Mesothelial cell of epicardium (in vitro differentiated cells): ENCODE results near the gene NCKAP5. TPM values are rescaled to one million over a fixed set of nuclear protein-coding genes. Genes with fewer than 3 reads are reported as not detected.

Experiments used
- DNase-seq, 2 experiments: peaks; one replicate each; pipeline ENCODE4 v3.0.0; 2021; ENCODE audit warnings: low spot score in 2 of 2; ENCODE audit not compliant: unreplicated experiment in 2 of 2
- H3K27ac Mint-ChIP-seq: 2 replicates; pipeline ENCODE4 v1.8.0; 2021; ENCODE audit warnings: mixed read lengths
- H3K27me3 Mint-ChIP-seq: 2 replicates; pipeline ENCODE4 v1.8.0; 2021; ENCODE audit warnings: low read depth, mixed read lengths
- H3K36me3 Mint-ChIP-seq: 2 replicates; pipeline ENCODE4 v1.8.0; 2021; ENCODE audit warnings: mixed read lengths
- H3K4me1 Mint-ChIP-seq: 2 replicates; pipeline ENCODE4 v1.8.0; 2021; ENCODE audit warnings: mixed read lengths
- H3K4me3 Mint-ChIP-seq: 2 replicates; pipeline ENCODE4 v1.8.0; 2021; ENCODE audit warnings: mild to moderate bottlenecking, moderate library complexity, mixed read lengths
- H3K9me3 Mint-ChIP-seq: 2 replicates; pipeline ENCODE4 v1.8.0; 2021; ENCODE audit warnings: mixed read lengths
- total RNA-seq: library from RNA; stranded (reverse); gene quantifications from 3 replicates; pipeline ENCODE4 v1.2.1, GENCODE V29; 2021
- TF ChIP-seq, protein P1 (sequence below): fragments of 200-600 bp; sonication (generic); IDR thresholded peaks from one replicate; pipeline ENCODE4 v1.5.0; 2021; ENCODE audit warnings: antibody characterized with exemption; ENCODE audit not compliant: unreplicated experiment

The NCKAP5 gene
- total RNA-seq, 1 donor from 2014 or later, result 2.1 TPM

DNA sequence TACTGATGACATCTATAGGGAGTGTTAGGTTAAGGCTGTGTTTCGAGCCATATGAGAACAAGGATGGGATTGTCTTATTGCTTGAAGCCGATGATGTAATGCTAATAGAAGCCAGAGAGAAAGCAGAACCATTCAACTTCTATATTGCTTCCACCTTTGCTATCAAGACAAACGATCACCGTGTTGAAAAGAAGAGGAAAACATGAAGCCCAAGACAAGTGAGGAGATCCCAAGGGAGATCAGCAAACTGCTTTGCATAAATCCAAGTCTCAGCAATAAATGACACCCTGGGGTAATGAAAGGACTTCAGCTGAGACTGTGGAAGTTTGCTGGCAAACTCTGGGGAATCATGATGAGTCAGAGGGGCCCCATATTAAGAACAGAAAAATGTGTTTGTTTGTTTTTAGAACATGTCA lies 206.2 kb downstream of the NCKAP5 start:
- H3K4me1 Mint-ChIP-seq, result peaks cover 4% of the 10 kb centered on the region
- peaks cover 30% of the 10 kb centered on the region for H3K27me3 Mint-ChIP-seq
- no peak overlapping the region for H3K27ac Mint-ChIP-seq
- no peaks in the 10 kb centered on the region for H3K9me3 Mint-ChIP-seq
- H3K36me3 Mint-ChIP-seq, result no peaks in the 10 kb centered on the region
- TF ChIP-seq, protein P1, sequence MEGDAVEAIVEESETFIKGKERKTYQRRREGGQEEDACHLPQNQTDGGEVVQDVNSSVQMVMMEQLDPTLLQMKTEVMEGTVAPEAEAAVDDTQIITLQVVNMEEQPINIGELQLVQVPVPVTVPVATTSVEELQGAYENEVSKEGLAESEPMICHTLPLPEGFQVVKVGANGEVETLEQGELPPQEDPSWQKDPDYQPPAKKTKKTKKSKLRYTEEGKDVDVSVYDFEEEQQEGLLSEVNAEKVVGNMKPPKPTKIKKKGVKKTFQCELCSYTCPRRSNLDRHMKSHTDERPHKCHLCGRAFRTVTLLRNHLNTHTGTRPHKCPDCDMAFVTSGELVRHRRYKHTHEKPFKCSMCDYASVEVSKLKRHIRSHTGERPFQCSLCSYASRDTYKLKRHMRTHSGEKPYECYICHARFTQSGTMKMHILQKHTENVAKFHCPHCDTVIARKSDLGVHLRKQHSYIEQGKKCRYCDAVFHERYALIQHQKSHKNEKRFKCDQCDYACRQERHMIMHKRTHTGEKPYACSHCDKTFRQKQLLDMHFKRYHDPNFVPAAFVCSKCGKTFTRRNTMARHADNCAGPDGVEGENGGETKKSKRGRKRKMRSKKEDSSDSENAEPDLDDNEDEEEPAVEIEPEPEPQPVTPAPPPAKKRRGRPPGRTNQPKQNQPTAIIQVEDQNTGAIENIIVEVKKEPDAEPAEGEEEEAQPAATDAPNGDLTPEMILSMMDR, result no peak
- H3K4me3 Mint-ChIP-seq, result no peak overlapping the region
- DNase-seq, result no peak

DNA sequence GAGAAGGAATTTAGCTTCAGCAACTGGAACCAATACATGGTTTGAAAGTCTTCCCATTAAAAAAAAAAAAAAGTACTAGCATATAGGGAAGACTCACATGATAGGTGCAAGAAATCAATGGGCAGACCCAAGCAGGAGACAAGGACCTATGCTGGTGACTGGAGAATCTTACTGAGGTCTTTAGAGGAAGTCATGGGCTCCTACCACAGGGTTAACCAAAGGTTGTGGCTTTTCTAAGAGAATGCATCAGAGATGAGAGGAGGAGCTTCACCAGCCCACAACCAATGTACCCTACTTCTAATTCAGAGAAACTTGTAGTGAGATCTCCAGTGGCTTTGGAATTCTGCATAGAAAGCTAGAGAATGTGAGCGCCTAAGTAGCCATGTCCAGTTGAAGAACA lies 207.4 kb downstream of the NCKAP5 start:
- H3K4me1 Mint-ChIP-seq, result peaks cover 4% of the 10 kb centered on the region
- TF ChIP-seq, protein P1, result no peak
- H3K27me3 Mint-ChIP-seq, result peaks cover 30% of the 10 kb centered on the region
- no peaks in the 10 kb centered on the region for H3K36me3 Mint-ChIP-seq
- no peaks in the 10 kb centered on the region for H3K9me3 Mint-ChIP-seq
- no peak overlapping the region for H3K27ac Mint-ChIP-seq
- H3K4me3 Mint-ChIP-seq, result no peak overlapping the region
- no peak for DNase-seq

DNA sequence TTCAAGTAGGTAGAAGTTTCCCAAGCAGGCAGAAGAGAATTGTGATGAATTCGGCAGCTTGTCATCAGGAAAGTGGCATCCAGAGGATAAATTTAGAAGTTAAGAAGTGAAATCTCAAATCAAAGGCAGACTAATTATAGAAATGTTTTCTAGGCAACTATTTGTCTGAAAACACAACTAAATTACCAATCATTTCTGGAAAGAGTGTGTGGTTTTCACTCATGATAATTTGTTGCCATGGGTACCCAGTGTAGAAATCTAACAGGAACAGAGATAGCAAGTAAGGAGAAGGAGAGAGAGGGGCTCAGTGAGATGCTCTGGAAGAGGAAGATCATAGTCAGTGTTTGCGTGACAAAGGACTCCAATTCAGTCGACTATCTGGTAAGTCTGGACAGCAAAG lies 208.1 kb downstream of the NCKAP5 start:
- no peak for DNase-seq
- Mint-ChIP-seq H3K4me3 (no peak overlapping the region), H3K4me1 (peaks cover 4% of the 10 kb centered on the region), H3K27me3 (peaks cover 30% of the 10 kb centered on the region), H3K27ac (no peak overlapping the region), H3K36me3 (no peaks in the 10 kb centered on the region), H3K9me3 (no peaks in the 10 kb centered on the region)
- TF ChIP-seq, protein P1, result no peak

DNA sequence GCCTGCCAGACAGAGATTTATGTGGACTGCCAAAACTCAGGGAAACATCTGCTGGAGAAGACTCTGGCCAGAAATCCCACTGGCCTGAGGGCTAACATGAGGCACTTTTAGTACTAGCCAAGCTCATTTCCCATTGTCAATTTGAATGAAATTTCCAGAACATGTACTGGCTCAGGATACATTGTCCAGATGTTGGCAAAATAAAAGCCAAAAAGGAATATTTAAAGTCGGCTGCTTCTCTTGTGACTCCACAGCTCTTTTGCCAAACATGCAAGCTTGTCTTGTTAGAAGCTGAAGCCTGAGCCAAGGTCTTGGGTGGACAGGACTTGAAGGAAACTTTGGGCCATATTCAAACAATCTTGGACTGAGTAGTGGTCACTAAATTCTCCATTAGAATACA lies 215.5 kb downstream of the NCKAP5 start:
- Mint-ChIP-seq H3K4me1 (no peaks in the 10 kb centered on the region), H3K27ac (no peak overlapping the region), H3K36me3 (no peaks in the 10 kb centered on the region), H3K27me3 (peaks cover 16% of the 10 kb centered on the region), H3K4me3 (no peak overlapping the region), H3K9me3 (no peaks in the 10 kb centered on the region)
- DNase-seq, result no peak
- TF ChIP-seq, protein P1, result no peak

DNA sequence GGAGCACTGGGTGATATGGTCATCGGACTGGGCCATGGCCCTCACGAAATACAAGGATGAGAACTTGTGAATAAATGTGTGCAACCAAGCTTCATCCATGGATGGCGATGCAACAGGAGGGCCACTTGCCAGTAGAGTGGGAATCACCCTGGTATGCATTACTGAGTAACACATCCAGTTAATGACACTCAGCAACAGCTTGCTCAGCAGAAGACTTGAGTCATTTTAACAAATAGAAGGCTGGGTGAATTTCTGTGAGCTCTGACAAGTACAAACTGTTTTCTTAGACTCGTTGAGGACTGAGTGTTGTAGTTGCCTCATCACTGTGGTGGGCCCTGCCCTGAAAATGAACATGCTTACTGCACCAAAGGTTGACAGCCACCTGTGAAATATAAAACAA lies 221.6 kb downstream of the NCKAP5 start:
- TF ChIP-seq, protein P1, result no peak
- Mint-ChIP-seq H3K27ac (no peak overlapping the region), H3K27me3 (peaks cover 14% of the 10 kb centered on the region), H3K4me3 (no peak overlapping the region), H3K4me1 (no peaks in the 10 kb centered on the region), H3K36me3 (no peaks in the 10 kb centered on the region), H3K9me3 (no peaks in the 10 kb centered on the region)
- no peak for DNase-seq

DNA sequence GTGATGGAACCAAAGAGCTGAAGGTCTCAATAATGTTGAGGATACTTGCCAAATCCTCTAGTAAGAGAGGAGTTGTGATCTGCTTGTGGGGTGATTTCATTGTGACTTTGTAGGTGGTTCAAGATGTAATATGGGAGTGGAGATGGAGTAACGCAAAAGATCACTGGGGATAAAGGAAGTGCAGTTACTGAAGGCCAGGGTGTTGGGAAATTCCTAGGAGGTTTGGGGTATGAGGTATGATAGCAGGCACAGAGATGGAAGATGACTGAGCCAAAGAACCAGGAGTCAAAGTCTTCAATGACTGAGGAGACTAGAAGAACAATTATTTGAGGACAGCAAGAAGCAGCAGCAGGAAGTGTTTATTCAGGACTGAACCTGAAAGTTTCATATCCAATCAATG lies 222.6 kb downstream of the NCKAP5 start:
- no peak for DNase-seq
- TF ChIP-seq, protein P1, result no peak
- Mint-ChIP-seq H3K4me3 (no peak overlapping the region), H3K36me3 (no peaks in the 10 kb centered on the region), H3K4me1 (no peaks in the 10 kb centered on the region), H3K9me3 (no peaks in the 10 kb centered on the region), H3K27me3 (peaks cover 10% of the 10 kb centered on the region), H3K27ac (no peak overlapping the region)
